Neural cell (in vitro differentiated cells): ENCODE measurements around the gene GCLM. TPM values are rescaled to one million over a fixed set of nuclear protein-coding genes. Genes with fewer than 3 reads are reported as not detected.
"Not testable (repeated sequence)": the region's sequence is repeated elsewhere in the genome, so short reads cannot be mapped to it uniquely, and the experiment has no call there.

Source experiments
- H2AFZ ChIP-seq: fragments of 200-600, 300-800 bp; sonication (generic), shearing (Covaris generic); 2 replicates; pipeline ENCODE4 v1.6.0; 2014; ENCODE audit warnings: low read depth, mild to moderate bottlenecking, antibody characterized with exemption, low read length, moderate library complexity
- H3F3A ChIP-seq: fragments of 200-600 bp; shearing (Covaris generic); 2 replicates; pipeline ENCODE4 v1.6.1; 2016; ENCODE audit warnings: mild to moderate bottlenecking, moderate library complexity, mixed read lengths, antibody characterized with exemption, low read length; ENCODE audit not compliant: insufficient read depth, poor library complexity, severe bottlenecking
- H3K27ac ChIP-seq: fragments of 200-600, 300-800 bp; sonication (generic), shearing (Covaris generic); 2 replicates; pipeline ENCODE4 v1.5.1; 2014; ENCODE audit warnings: mild to moderate bottlenecking, low read length, moderate library complexity
- H3K27me3 ChIP-seq: fragments of 300-800, 200-600 bp; sonication (generic), shearing (Covaris generic); 2 replicates; pipeline ENCODE4 v1.6.0; 2014; ENCODE audit warnings: mild to moderate bottlenecking, low read depth, low read length, moderate library complexity; ENCODE audit not compliant: insufficient read depth
- H3K36me3 ChIP-seq: fragments of 300-800, 200-600 bp; sonication (generic), shearing (Covaris generic); 2 replicates; pipeline ENCODE4 v1.5.1; 2014; ENCODE audit warnings: mild to moderate bottlenecking, antibody characterized with exemption, low read length, moderate library complexity; ENCODE audit not compliant: insufficient read depth
- H3K4me2 ChIP-seq: fragments of 300-800, 200-600 bp; sonication (generic), shearing (Covaris generic); 2 replicates; pipeline ENCODE4 v1.6.0; 2014; ENCODE audit warnings: mild to moderate bottlenecking, low read length
- H3K4me3 ChIP-seq: fragments of 300-800, 200-600 bp; sonication (generic), shearing (Covaris generic); 2 replicates; pipeline ENCODE4 v1.5.1; 2014; ENCODE audit warnings: mild to moderate bottlenecking, low read length, moderate library complexity
- H3K79me2 ChIP-seq: fragments of 200-600 bp; shearing (Covaris generic); replicated peaks from 2 replicates; pipeline ENCODE4 v1.6.0; 2014; ENCODE audit warnings: mild to moderate bottlenecking, low read length, moderate library complexity; ENCODE audit not compliant: insufficient read depth
- H3K9ac ChIP-seq: fragments of 300-800, 200-600 bp; sonication (generic), shearing (Covaris generic); 2 replicates; pipeline ENCODE4 v1.6.1; 2016; ENCODE audit warnings: mild to moderate bottlenecking, low read length, mixed read lengths
- H3K9me2 ChIP-seq: fragments of 200-600 bp; shearing (Covaris generic); 2 replicates; pipeline ENCODE4 v1.6.1; 2016; ENCODE audit warnings: mild to moderate bottlenecking, low read length, mixed read lengths; ENCODE audit not compliant: insufficient read depth
- H3K9me3 ChIP-seq: fragments of 200-600, 300-800 bp; sonication (generic), shearing (Covaris generic); 2 replicates; pipeline ENCODE4 v1.6.1; 2016; ENCODE audit warnings: mild to moderate bottlenecking, mixed run types, low read length, moderate library complexity, mixed read lengths
- H4K20me1 ChIP-seq: fragments of 200-600 bp; shearing (Covaris generic); 2 replicates; pipeline ENCODE4 v1.6.1; 2016; ENCODE audit warnings: mild to moderate bottlenecking, mixed run types; ENCODE audit not compliant: insufficient read depth
- EP300 ChIP-seq: fragments of 450-650 bp; conservative IDR thresholded peaks from 2 replicates; pipeline ENCODE4 v1.6.1; 2014; ENCODE audit warnings: antibody characterized with exemption, mild to moderate bottlenecking, moderate library complexity; ENCODE audit not compliant: poor library complexity, severe bottlenecking
- EZH2 ChIP-seq: fragments of 200-600, 300-800 bp; shearing (Covaris generic), sonication (generic); IDR thresholded peaks from 2 replicates; pipeline ENCODE4 v1.6.1; 2014; ENCODE audit warnings: antibody characterized with exemption, low read length, borderline replicate concordance, mild to moderate bottlenecking; ENCODE audit not compliant: insufficient read depth, poor library complexity, severe bottlenecking
- MXI1 ChIP-seq: fragments of 450-650 bp; conservative IDR thresholded peaks from 2 replicates; pipeline ENCODE4 v1.6.1; 2014; ENCODE audit warnings: antibody characterized with exemption, mild to moderate bottlenecking; ENCODE audit not compliant: poor library complexity, severe bottlenecking
- POLR2AphosphoS5 ChIP-seq: IDR thresholded peaks from 2 replicates; pipeline ENCODE4 v1.6.1; 2012
- RAD21 ChIP-seq: fragments of 450-650 bp; conservative IDR thresholded peaks from 2 replicates; pipeline ENCODE4 v1.6.1; 2014; ENCODE audit warnings: antibody characterized with exemption, mild to moderate bottlenecking, moderate library complexity
- SMC3 ChIP-seq: fragments of 450-650 bp; conservative IDR thresholded peaks from 2 replicates; pipeline ENCODE4 v1.6.1; 2014; ENCODE audit warnings: antibody characterized with exemption, mild to moderate bottlenecking, moderate library complexity; ENCODE audit not compliant: poor library complexity
- TAF1 ChIP-seq: IDR thresholded peaks from 2 replicates; pipeline ENCODE4 v1.6.1; 2012; ENCODE audit warnings: low read depth
- polyA plus RNA-seq: library from polyadenylated mRNA; depleted of rRNA; stranded (reverse); fragments of >200 nt; gene quantifications from 2 replicates; pipeline ENCODE4 v1.2.3, GENCODE V29; 2014
- TF ChIP-seq, protein P1 (sequence below): IDR thresholded peaks from 2 replicates; pipeline ENCODE4 v1.6.1; 2012; ENCODE audit warnings: borderline replicate concordance
- TF ChIP-seq, protein P2 (sequence below): fragments of 450-650 bp; IDR thresholded peaks from 2 replicates; pipeline ENCODE4 v1.5.1; 2014; ENCODE audit warnings: antibody characterized with exemption, mild to moderate bottlenecking, moderate library complexity; ENCODE audit not compliant: poor library complexity, severe bottlenecking

GCLM gene
- polyA plus RNA-seq, 1 donor from 2014 or later: 3.7 TPM

DNA sequence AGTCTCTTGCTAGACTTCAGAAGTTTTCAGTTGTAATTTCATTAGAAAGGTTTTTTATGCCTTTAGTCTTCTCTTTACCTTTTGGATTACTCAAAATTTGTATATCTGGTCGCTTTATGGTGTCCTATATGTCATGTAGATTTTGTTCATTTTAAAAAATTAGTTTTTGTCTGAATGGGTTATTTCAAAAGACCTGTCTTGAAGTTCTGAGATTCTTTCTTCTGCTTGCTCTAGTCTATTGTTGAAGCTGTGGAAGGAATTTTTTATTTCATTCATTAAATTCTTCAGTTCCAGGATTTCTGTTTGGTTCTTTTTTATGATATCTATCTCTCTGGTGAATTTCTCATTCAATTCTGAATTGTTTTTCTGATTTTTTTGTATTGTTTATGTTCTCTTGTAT is 46.5 kb upstream of the GCLM start:
- Histone ChIP-seq H3K9me2 (no peaks in the 10 kb centered on the region), H3K4me3 (no peak overlapping the region), H3K27ac (no peak overlapping the region), H3K79me2 (no peaks in the 10 kb centered on the region), H3K4me2 (no peak overlapping the region), H3K9ac (no peak overlapping the region), H3F3A (no peaks in the 10 kb centered on the region), H2AFZ (no peak overlapping the region), H4K20me1 (no peaks in the 10 kb centered on the region), H3K9me3 (no peaks in the 10 kb centered on the region), H3K27me3 (no peaks in the 10 kb centered on the region), H3K36me3 (no peaks in the 10 kb centered on the region)
- TF ChIP-seq RAD21: no peak
- TF ChIP-seq SMC3: no peak
- no peak for TF ChIP-seq TAF1
- TF ChIP-seq, protein P1, sequence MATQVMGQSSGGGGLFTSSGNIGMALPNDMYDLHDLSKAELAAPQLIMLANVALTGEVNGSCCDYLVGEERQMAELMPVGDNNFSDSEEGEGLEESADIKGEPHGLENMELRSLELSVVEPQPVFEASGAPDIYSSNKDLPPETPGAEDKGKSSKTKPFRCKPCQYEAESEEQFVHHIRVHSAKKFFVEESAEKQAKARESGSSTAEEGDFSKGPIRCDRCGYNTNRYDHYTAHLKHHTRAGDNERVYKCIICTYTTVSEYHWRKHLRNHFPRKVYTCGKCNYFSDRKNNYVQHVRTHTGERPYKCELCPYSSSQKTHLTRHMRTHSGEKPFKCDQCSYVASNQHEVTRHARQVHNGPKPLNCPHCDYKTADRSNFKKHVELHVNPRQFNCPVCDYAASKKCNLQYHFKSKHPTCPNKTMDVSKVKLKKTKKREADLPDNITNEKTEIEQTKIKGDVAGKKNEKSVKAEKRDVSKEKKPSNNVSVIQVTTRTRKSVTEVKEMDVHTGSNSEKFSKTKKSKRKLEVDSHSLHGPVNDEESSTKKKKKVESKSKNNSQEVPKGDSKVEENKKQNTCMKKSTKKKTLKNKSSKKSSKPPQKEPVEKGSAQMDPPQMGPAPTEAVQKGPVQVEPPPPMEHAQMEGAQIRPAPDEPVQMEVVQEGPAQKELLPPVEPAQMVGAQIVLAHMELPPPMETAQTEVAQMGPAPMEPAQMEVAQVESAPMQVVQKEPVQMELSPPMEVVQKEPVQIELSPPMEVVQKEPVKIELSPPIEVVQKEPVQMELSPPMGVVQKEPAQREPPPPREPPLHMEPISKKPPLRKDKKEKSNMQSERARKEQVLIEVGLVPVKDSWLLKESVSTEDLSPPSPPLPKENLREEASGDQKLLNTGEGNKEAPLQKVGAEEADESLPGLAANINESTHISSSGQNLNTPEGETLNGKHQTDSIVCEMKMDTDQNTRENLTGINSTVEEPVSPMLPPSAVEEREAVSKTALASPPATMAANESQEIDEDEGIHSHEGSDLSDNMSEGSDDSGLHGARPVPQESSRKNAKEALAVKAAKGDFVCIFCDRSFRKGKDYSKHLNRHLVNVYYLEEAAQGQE: no peak
- no peak for TF ChIP-seq EP300
- TF ChIP-seq, protein P2, sequence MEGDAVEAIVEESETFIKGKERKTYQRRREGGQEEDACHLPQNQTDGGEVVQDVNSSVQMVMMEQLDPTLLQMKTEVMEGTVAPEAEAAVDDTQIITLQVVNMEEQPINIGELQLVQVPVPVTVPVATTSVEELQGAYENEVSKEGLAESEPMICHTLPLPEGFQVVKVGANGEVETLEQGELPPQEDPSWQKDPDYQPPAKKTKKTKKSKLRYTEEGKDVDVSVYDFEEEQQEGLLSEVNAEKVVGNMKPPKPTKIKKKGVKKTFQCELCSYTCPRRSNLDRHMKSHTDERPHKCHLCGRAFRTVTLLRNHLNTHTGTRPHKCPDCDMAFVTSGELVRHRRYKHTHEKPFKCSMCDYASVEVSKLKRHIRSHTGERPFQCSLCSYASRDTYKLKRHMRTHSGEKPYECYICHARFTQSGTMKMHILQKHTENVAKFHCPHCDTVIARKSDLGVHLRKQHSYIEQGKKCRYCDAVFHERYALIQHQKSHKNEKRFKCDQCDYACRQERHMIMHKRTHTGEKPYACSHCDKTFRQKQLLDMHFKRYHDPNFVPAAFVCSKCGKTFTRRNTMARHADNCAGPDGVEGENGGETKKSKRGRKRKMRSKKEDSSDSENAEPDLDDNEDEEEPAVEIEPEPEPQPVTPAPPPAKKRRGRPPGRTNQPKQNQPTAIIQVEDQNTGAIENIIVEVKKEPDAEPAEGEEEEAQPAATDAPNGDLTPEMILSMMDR: no peak
- TF ChIP-seq MXI1: no peak
- no peak for TF ChIP-seq POLR2AphosphoS5
- no peak for TF ChIP-seq EZH2

DNA sequence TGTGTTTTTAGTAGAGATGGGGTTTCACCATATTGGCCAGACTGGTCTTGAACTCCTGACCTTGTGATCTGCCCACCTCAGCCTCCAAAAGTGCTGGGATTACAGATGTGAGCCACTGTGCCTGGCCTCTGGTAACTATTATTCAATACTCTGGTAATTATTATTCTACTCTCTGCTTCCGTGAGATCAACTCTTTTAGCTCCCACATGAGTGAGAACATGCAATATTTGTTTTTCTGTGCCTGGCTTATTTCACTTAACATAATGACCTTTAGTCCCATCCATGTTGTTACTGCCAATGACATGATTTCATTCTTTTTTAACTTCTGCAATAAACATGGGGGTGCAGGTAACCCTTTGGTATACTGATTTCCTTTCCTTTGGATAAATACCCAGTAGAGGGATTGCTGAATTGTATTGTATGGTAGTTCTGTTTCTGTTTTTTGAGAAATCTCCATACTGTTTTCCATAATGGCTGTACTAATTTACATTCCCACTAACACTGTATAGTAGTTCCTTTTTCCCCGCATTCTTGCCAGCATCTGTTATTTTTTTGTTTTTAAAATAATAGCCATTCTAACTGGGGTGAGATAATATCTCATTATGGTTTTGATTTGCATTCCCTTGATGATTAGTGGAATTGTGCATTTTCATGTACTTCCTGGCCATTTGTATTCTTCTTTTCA is 37.9 kb upstream of the GCLM start:
- H3K79me2 ChIP-seq, H3K27me3 ChIP-seq, H3F3A ChIP-seq, H3K27ac ChIP-seq, H3K4me2 ChIP-seq, H3K9me2 ChIP-seq, H4K20me1 ChIP-seq, H3K36me3 ChIP-seq, H3K9ac ChIP-seq, H3K9me3 ChIP-seq, H3K4me3 ChIP-seq, H2AFZ ChIP-seq: not testable (repeated sequence)
